Femur (tissue), 1 donor: ENCODE results near the gene SLC36A3.

Experiments used
- DNase-seq: peaks from one replicate; pipeline ENCODE4 v3.0.0-alpha.2; 2017

Gene SLC36A3

DNA sequence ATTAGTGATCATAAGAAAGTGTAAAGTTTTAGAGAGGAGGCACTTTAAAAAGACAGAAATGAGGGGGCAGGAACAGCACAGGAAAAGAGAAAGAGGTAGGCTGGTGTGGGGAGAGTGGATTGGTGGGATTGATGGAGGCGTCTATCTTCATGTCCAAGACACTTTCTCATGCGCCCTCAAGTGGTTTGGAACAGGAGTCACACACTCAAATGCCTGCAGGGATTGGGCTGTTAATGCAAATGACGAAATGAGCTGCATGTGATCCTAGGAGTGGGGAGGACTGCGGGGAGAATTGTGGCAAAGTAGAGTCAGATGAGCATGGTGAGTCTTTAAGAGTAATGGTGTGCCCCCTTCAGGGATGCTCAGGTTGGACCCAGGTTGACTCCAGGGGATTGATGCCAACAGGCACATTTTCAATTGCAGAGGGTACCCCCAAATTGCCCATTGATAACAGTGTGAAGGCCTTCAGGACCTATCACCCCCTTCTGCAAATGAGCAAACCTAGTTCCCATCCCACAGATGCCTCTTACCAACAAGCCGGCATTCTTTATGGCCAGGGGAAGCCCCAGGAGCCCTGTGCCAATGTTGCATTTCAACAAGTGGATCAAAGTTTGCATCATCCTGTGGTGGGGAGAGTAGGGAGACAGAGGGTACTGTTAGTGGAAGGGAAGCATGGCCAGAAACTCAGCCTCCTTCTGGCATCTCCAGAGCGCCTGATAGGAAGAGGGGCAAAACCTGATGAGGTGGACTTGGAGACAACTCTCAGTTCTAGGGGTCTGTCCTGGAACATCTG is 5.3 kb downstream of the SLC36A3 start:
- no peak for DNase-seq

- DNase-seq: no peak
These were observed 6.6 kb downstream of the SLC36A3 start for GRCh38 chr5:151296974-151297373.

- no peak for DNase-seq
These were observed 7.1 kb downstream of the SLC36A3 start for GRCh38 chr5:151296478-151296830.

DNA sequence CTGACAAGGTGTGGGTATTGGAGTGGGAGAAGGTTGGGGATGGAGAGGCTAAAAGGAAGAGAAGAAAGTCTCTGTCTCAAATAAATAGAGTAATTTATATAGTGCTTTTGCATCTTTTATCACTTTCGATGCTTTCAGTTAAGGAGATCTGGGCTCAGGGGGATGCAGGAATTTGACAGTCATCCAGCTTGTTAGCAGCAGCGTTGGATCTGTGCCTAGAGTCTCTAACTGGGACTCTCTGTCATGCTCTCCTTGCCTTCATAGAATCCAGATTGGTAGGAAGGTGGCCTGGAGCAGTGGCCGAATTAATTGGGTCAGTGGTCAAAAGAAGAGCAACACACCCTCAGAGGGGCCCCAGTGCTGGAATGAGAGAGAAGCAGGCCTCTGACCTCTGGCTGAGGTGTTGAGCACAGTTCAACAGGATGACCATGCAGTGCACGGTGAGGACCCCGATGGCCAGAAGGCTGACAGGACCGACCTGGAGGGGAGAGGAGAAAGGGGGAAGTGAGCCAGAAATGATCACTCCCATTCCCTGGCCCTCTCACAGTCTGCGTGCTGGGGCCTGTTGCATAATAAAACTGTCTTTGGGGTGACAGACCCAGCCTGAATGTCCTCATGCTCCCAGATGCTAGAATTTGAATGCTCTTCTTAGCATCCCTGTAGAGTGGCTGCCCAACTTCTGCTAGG is 7.6 kb downstream of the SLC36A3 start:
- DNase-seq: peak; percentile 27

- DNase-seq: no peak
These were observed 8.4 kb downstream of the SLC36A3 start for GRCh38 chr5:151295138-151295537.

GRCh38 chr5:151293624-151294023 is 9.9 kb downstream of the SLC36A3 start:
- no peak for DNase-seq

- DNase-seq: no peak
These were observed 15.4 kb downstream of the SLC36A3 start for GRCh38 chr5:151288180-151288579.

DNA sequence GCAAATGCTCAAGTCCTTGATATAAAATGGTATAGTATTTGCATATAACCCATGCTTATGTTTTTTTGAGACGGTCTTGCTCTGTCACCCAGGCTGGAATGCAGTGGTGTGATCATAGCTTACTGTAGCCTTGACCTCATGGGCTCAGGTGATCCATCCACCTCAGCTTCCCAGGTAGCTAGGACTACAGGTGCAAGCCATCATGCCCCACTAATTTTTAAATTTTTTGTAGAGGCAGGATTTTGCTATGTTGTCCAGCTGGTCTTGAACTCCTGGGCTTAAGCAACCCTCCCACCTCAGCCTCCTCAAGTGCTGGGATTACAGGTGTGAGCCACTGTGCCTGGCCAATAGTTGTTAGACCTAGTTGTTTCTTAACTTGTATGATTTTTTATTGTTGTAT is 17.3 kb downstream of the SLC36A3 start:
- no peak for DNase-seq

DNA sequence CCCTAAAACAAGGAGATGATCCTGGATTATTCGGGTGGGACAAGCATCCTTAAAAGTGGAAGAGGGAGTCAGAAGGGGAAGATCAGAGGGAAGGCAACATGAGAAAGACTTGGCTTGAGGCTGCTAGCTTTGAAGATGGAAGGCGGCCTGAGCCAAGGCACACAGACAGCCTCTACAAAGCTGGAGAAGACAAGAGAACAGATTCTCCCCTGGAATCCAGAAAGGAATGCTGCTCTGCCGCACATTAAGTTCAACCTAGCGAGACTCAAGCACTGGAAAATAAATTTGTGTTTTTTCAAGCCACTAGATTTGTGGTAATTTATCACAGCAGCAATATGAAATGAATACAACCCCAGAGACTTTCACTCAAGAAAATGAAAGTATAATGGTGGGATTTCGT is 17.9 kb downstream of the SLC36A3 start:
- no peak for DNase-seq

- DNase-seq: no peak
These were observed 19.1 kb downstream of the SLC36A3 start for GRCh38 chr5:151284392-151284967.

GRCh38 chr5:151283120-151283825 is 20.3 kb downstream of the SLC36A3 start:
- no peak for DNase-seq

- no peak for DNase-seq
These were observed 22.4 kb downstream of the SLC36A3 start for GRCh38 chr5:151281001-151281639.

GRCh38 chr5:151280443-151280842 is 23.1 kb downstream of the SLC36A3 start:
- no peak for DNase-seq

GRCh38 chr5:151278845-151279244 is 24.7 kb downstream of the SLC36A3 start:
- DNase-seq: no peak

- no peak for DNase-seq
These were observed 27.8 kb downstream of the SLC36A3 start for GRCh38 chr5:151275803-151276202.

GRCh38 chr5:151274666-151275065 is 28.9 kb downstream of the SLC36A3 start:
- DNase-seq: no peak

DNA sequence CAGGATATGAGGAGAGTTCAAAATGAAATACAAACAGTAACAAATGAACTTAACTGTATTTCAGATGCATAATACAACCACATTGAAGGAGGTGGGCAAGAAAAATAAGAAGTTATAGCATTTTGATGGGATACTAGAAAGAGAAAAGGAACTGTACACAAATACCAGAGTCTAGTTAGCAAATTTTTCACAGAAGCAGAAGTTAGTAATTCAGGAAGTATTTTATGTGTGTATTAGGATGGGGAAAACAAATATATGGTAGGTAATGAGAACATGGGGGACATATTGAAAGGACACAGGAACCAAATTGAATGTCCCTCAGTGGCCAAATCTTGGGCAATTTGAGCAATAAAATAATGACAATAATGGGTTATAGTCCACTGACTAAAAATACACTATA is 32.2 kb downstream of the SLC36A3 start:
- DNase-seq: no peak

- DNase-seq: no peak
These were observed 33.0 kb downstream of the SLC36A3 start for GRCh38 chr5:151270599-151270998.

DNA sequence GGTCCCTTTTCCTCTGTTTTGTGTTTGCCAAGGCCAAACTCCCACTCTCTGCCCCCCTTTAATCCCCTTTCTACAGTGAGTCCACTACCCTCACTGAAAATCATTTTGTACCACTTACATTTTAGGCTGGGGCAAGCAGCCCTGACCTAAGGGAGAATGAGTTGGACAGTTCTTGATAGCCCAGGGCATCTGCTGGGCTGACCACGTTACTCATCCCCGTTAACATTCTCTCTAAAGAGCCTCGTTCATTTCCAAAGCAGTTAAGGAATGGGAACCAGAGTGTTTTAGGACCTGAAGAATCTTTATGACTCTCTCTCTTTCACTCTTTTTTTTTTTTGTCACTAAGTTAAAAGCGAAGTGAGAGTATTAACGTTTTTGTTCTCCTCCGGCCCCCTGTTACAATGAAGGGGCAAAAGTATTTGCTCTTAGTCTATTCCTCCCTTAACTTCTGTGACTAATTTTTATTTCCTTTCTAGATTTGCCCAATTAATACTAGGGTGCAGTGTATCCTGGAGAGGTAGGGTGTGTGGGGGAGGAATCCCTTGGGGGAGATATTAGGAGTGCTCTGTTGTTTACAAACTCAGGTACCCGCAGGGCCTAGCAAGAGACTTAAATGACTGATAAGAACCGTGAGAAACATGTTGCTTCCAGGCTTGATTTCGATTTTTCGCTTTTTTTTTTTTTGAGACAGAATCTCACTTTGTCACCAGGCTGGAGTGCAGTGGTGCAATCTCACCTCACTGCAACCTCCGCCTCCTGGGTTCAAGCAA is 35.9 kb downstream of the SLC36A3 start:
- DNase-seq: no peak

GRCh38 chr5:151264113-151264512 is 39.5 kb downstream of the SLC36A3 start:
- no peak for DNase-seq

DNA sequence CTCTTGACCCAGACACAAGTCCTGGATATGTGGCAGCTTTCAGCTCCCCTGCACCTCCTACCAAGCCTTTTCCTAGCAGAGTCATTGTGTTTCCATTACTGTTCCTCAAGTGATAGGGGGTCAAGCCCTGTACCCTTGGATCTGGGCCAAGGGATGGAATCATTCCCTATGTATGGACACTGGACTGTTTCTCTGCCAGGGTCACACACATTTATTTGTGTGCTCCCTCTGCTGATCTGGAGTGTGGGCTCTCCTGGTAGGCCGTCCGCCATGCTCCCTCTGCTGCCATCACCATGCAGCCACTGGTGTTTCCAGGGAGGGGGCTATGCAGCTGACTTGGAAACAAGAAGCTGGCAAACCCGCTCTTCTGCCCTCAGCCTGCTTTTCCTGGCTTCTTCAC is 41.0 kb downstream of the SLC36A3 start:
- no peak for DNase-seq

GRCh38 chr5:151259931-151260330 is 43.6 kb downstream of the SLC36A3 start:
- DNase-seq: no peak
